GM21576 (cell line): Measurements from ENCODE around the gene BPIFB6.

ENCODE experiments used
- ATAC-seq: cut with Tn5 transposase; IDR thresholded peaks from one replicate; pipeline ENCODE4 v1.9.1; 2021; ENCODE audit warnings: mild to moderate bottlenecking, moderate library complexity; ENCODE audit not compliant: unreplicated experiment

Gene BPIFB6

GRCh38 chr20:33000802-33001466 lies 30.5 kb upstream of the BPIFB6 start:
- no peak for ATAC-seq

GRCh38 chr20:33002087-33002808 lies 29.2 kb upstream of the BPIFB6 start:
- no peak for ATAC-seq

- no peak for ATAC-seq
These were observed 27.2 kb upstream of the BPIFB6 start, which contains the start of gene SUN5 for GRCh38 chr20:33004141-33004751. Gene SUN5 (minus strand): TSS chr20:33004433. CDS start chr20:33004340, 93 bp downstream.

- no peak for ATAC-seq
These were observed 26.3 kb upstream of the BPIFB6 start for GRCh38 chr20:33005132-33005566.

- no peak for ATAC-seq
These were observed 25.3 kb upstream of the BPIFB6 start for GRCh38 chr20:33005908-33006775.

- ATAC-seq: no peak
These were observed 24.6 kb upstream of the BPIFB6 start for GRCh38 chr20:33006776-33007375.

GRCh38 chr20:33007376-33008335 lies 23.8 kb upstream of the BPIFB6 start, which contains the start of gene BPIFB2:
Gene BPIFB2 (plus strand): TSS chr20:33007704. CDS start chr20:33008575, 871 bp downstream.
- no peak for ATAC-seq

GRCh38 chr20:33008336-33009213 lies 22.9 kb upstream of the BPIFB6 start:
- ATAC-seq: no peak

GRCh38 chr20:33009214-33010132 lies 22.0 kb upstream of the BPIFB6 start:
- ATAC-seq: no peak

- ATAC-seq: no peak
These were observed 21.3 kb upstream of the BPIFB6 start for GRCh38 chr20:33010133-33010504.

- no peak for ATAC-seq
These were observed 20.6 kb upstream of the BPIFB6 start for GRCh38 chr20:33010674-33011449.

- no peak for ATAC-seq
These were observed 18.9 kb upstream of the BPIFB6 start for GRCh38 chr20:33012327-33013189.

- no peak for ATAC-seq
These were observed 17.6 kb upstream of the BPIFB6 start for GRCh38 chr20:33013701-33014326.

GRCh38 chr20:33014336-33015113 lies 16.9 kb upstream of the BPIFB6 start:
- ATAC-seq: no peak
